GM10248 (cell line): ENCODE measurements around the gene KRT16.
A peak's percentile ranks its signal among the peaks of the same experiment; 100 is the strongest.
"Not testable (repeated sequence)": the region's sequence is repeated elsewhere in the genome, so short reads cannot be mapped to it uniquely, and the experiment has no call there.

Experiments
- CTCF ChIA-PET: fragments of 300-600 bp; sonication (Branson Sonifier 250); formaldehyde crosslinking; extraction: SDS; loops from one replicate; lab custom pipeline; 2021; ENCODE audit warnings: antibody characterized with exemption; lab: Yijun Ruan, JAX
- POLR2A ChIA-PET: fragments of 350-650 bp; sonication (Branson Sonifier 250); formaldehyde crosslinking; extraction: SDS; loops from one replicate; lab custom pipeline; 2020; ENCODE audit warnings: antibody characterized with exemption; lab: Yijun Ruan, JAX
- DNase-seq: peaks from one replicate; pipeline ENCODE4 v3.0.0; 2012; ENCODE audit errors: extremely low spot score
- CTCF ChIP-seq: IDR thresholded peaks from 2 replicates; pipeline ENCODE4 v1.5.1; 2012; ENCODE audit warnings: mild to moderate bottlenecking, low read depth; ENCODE audit errors: extremely low read depth, missing control alignments, control extremely low read depth

Gene KRT16

DNA sequence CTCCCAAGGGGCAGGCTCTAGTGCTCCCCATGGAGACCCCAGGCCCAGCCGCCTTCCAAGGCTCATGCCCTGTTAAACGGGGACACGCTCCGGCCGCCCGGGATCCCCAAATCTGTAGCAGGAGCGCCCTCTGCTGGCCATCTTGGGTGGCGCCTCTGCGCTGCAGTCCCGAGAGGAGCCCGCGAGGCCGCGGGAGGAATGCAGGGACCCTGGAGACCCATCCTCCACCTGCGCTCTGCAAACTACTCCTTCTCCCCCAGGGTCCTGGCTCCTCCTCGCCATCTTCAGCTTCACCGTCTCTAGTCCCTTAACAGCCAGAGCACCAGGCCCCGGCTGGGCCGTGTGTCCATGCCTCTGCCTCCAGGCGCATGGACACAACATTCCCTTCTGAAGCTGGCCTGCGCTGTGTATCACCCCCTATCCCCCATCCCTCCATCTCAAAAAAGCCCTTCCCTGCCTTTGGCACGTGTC is 35.4 kb upstream of the KRT16 start:
- DNase-seq: peak; percentile 91
- peak; percentile 98 for TF ChIP-seq CTCF
- ChIA-PET POLR2A (no interaction called here), CTCF (interaction anchor here (0.7 to 16.1 kb wide), 66 partner anchors 8 to 1297 kb away, joined by 3 to 533 read pairs (median 4); partner anchors contain the start of genes KRT12, KRT14 and KRT20)

GRCh38 chr17:41647038-41647813 is 34.7 kb upstream of the KRT16 start:
- no peak for DNase-seq
- ChIA-PET CTCF (interaction anchor here (0.9 to 16.1 kb wide), 15 partner anchors 9 to 1023 kb away, joined by 3 to 533 read pairs (median 10); partner anchors contain the start of gene KRT14), POLR2A (no interaction called here)
- TF ChIP-seq CTCF: no peak

DNA sequence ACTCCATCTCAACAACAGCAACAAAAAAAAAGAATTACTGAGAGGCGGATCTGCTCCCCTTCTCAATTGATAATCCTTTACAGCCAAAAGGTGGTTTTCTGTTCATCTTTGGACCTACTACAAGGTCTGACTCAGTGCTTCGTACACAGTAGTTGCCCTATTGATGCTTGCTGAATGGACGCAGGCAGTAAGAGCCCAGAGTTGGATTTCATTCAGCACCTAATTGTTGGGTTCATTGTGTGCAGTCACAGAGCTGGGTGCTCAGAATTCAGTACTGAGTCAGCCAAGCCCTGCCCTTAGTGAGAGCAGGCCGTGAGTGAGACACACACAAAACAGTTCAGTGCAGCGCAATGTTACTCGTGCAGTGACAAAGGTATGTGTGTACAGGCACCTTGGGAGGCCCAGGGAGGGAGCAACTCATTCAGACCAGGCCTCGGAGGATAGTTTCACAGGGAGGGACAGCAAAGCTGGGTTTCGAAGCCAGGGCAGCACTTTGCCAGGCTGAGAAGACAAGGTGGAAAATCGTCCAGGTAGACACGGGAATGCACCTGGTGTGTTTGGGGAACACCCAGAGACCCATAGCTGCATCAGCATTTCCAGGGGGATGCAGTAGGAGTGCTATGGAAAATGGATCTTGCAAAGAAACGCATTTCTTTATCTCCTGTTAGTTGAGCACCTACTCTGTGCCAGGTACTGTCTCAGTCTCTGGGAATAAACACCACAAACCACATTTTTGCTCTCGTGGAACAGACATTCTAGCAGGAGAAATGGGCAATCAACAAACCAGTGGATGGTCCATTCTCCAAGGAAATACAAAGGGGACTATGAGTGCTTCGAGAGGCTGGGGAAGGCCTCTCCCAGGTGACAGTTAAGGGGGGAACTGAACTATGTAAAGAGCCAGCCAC is 29.9 kb upstream of the KRT16 start:
- POLR2A ChIA-PET: no interaction called here
- CTCF ChIA-PET: interaction anchor here (1.2 to 16.1 kb wide), 5 partner anchors 21 to 93 kb away, joined by 3 to 533 read pairs (median 14); no protein-coding TSS in a partner anchor
- TF ChIP-seq CTCF: no peak
- DNase-seq: no peak

DNA sequence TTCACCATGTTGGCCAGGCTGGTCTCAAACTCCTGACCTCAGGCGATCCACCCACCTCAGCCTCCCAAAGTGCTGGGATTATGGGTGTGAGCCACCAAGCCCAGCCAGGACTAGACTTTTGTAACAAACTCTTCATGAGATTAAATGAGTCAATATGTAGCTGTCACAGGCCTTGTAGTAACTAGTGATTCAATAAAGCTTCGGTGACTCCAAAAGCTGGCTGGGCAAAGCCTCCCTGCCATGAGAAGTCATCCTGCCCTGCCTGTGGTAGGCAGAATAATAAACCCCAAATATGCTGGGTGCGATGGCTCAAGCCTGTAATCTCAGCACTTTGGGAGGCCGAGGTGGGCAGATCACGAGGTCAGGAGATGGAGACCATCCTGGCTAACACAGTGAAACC is 28.0 kb upstream of the KRT16 start:
- DNase-seq: not testable (repeated sequence)
- CTCF ChIA-PET: interaction anchor here (2.5 to 3.5 kb wide), 3 partner anchors 8 to 91 kb away, joined by 9 to 20 read pairs (median 14); no protein-coding TSS in a partner anchor

GRCh38 chr17:41639492-41640473 is 27.2 kb upstream of the KRT16 start:
- ChIA-PET CTCF (interaction anchor here (1.1 to 3.5 kb wide), 4 partner anchors 9 to 91 kb away, joined by 3 to 20 read pairs (median 12); no protein-coding TSS in a partner anchor), POLR2A (interaction anchor here (0.5 kb wide), 1 partner anchor 741 kb away, joined by 5 read pairs; no protein-coding TSS in a partner anchor)
- TF ChIP-seq CTCF: no peak
- DNase-seq: no peak

More for the DNA sequence above, 28.0 kb upstream of the KRT16 start:
- POLR2A ChIA-PET: interaction anchor here (0.5 kb wide), 1 partner anchor 742 kb away, joined by 5 read pairs; no protein-coding TSS in a partner anchor

- no peak for TF ChIP-seq CTCF
- POLR2A ChIA-PET: no interaction called here
- CTCF ChIA-PET: interaction anchor here (2.5 to 3.5 kb wide), 3 partner anchors 10 to 90 kb away, joined by 9 to 20 read pairs (median 14); no protein-coding TSS in a partner anchor
- no peak for DNase-seq
Measured at GRCh38 chr17:41638941-41639340, 26.4 kb upstream of the KRT16 start.
